Lung (tissue), 12 donors: ENCODE measurements around the gene PLXNB3. TPM values are rescaled to one million over a fixed set of nuclear protein-coding genes. Genes with fewer than 3 reads are reported as not detected.

Experiments used
- ATAC-seq: fragments of 200-7000 bp; cut with Tn5 transposase; one replicate; pipeline ENCODE4 v1.9.1; 2020; ENCODE audit warnings: moderate number of reproducible peaks; ENCODE audit not compliant: insufficient read depth, low FRiP score
- DNase-seq, 3 donors: peaks; one replicate each; pipeline ENCODE4 v3.0.0-alpha.2; 2013 to 2017
- H3K27ac ChIP-seq, 2 donors: one replicate each; pipeline ENCODE4 v1.5.1; 2013; ENCODE audit warnings: mild to moderate bottlenecking in 2 of 2, moderate library complexity in 2 of 2, control low read depth in 1 of 2, inconsistent platforms in 1 of 2, low read depth in 1 of 2, low read length in 1 of 2
- H3K27me3 ChIP-seq, 3 donors: one replicate each; pipeline ENCODE4 v1.5.1; 2013; ENCODE audit warnings: low read length in 2 of 3; ENCODE audit not compliant: control insufficient read depth in 3 of 3, insufficient read depth in 3 of 3
- H3K36me3 ChIP-seq, 4 donors: one replicate each; pipeline ENCODE4 v1.5.1; 2013; ENCODE audit warnings: low read length in 4 of 4, mild to moderate bottlenecking in 1 of 4, moderate library complexity in 1 of 4; ENCODE audit not compliant: control insufficient read depth in 4 of 4, insufficient read depth in 4 of 4
- H3K4me1 ChIP-seq, 5 donors: one replicate each; pipeline ENCODE4 v1.5.1; 2013; ENCODE audit warnings: low read length in 5 of 5, mild to moderate bottlenecking in 2 of 5, moderate library complexity in 1 of 5; ENCODE audit not compliant: control insufficient read depth in 5 of 5, insufficient read depth in 5 of 5
- H3K4me3 ChIP-seq: one replicate; pipeline ENCODE4 v1.5.1; 2013; ENCODE audit warnings: mild to moderate bottlenecking, control low read depth, moderate library complexity
- H3K9ac ChIP-seq, 2 donors: one replicate each; pipeline ENCODE4 v1.5.1; 2013; ENCODE audit warnings: low read length in 2 of 2, control low read depth in 1 of 2; ENCODE audit not compliant: insufficient read depth in 1 of 2
- H3K9me3 ChIP-seq, 4 donors: one replicate each; pipeline ENCODE4 v1.5.1; 2013; ENCODE audit warnings: low read length in 3 of 4, mild to moderate bottlenecking in 1 of 4, moderate library complexity in 1 of 4; ENCODE audit not compliant: control insufficient read depth in 4 of 4, insufficient read depth in 3 of 4
- WGBS, 2 donors: extraction: QIAGEN DNeasy Blood & Tissue Kit; methylation state at CpG; one replicate each; pipeline ENCODE4 v1.1.7; 2013; 5-methylcytosine and 5-hydroxymethylcytosine counted together
- polyA plus RNA-seq, 2 donors: library from polyadenylated mRNA; stranded (reverse); fragments of 200-250 nt; gene quantifications; one replicate each; pipeline ENCODE4 v1.2.1, GENCODE V29; 2013
- total RNA-seq, 2 donors: library from RNA; depleted of rRNA in 1 of 2; stranded (reverse); fragments of >200 nt in 1 of 2; gene quantifications; one replicate each; pipeline ENCODE4 v1.2.1, GENCODE V29; 2014 to 2021
- TF ChIP-seq, protein P1 (sequence below): IDR thresholded peaks from 2 replicates; pipeline ENCODE4 v1.5.1; 2012; ENCODE audit warnings: mild to moderate bottlenecking; ENCODE audit errors: control extremely low read depth, extremely low read depth
- donor health status: control.
- donor health status: control.
- donor health status: Bipolar disorder and iron deficiency.
- donor health status: healthy.
- donor health status: DM: yes; HTN: yes; CAD: no.

PLXNB3 gene
- total and polyA plus RNA-seq, 4 donors = 1.0 to 2.6 (median 1.5) TPM

DNA sequence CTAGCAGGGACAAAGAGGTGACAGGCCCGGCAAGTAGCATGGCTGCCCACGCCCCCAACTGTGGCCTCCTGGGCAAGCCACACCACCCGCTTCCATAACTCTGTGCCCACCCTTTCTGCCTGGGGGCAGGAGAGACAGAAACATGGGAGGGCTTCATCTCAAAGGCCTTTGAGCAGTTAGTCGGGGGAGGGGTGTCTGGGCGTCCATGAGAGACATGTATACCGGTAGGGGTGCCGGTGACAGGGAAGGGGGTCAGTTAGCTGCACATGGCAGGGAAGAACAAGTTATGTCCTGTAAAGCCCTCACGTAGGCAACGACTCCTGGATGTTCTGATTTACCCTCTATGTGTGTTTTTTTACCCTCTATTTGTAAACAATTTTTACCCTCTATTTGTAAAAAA is 57.0 kb downstream of the PLXNB3 start:
- no peak for ATAC-seq
- no peak overlapping the region for H3K4me3 ChIP-seq
- no peak overlapping the region for H3K9ac ChIP-seq
- H3K9me3 ChIP-seq = no peaks in the 10 kb centered on the region
- peaks cover 0 to 4% (median 0%) of the 10 kb centered on the region in 5 donors for H3K4me1 ChIP-seq
- 87 to 96% methylated on average over 7 to 9 of the region's 9 CpGs for WGBS, 2 donors
- TF ChIP-seq, protein P1, sequence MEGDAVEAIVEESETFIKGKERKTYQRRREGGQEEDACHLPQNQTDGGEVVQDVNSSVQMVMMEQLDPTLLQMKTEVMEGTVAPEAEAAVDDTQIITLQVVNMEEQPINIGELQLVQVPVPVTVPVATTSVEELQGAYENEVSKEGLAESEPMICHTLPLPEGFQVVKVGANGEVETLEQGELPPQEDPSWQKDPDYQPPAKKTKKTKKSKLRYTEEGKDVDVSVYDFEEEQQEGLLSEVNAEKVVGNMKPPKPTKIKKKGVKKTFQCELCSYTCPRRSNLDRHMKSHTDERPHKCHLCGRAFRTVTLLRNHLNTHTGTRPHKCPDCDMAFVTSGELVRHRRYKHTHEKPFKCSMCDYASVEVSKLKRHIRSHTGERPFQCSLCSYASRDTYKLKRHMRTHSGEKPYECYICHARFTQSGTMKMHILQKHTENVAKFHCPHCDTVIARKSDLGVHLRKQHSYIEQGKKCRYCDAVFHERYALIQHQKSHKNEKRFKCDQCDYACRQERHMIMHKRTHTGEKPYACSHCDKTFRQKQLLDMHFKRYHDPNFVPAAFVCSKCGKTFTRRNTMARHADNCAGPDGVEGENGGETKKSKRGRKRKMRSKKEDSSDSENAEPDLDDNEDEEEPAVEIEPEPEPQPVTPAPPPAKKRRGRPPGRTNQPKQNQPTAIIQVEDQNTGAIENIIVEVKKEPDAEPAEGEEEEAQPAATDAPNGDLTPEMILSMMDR = no peak
- no peak overlapping the region for H3K27ac ChIP-seq
- DNase-seq = no peak
- no peaks in the 10 kb centered on the region for H3K36me3 ChIP-seq
- H3K27me3 ChIP-seq = peaks cover 0 to 4% (median 0%) of the 10 kb centered on the region in 3 donors

DNA sequence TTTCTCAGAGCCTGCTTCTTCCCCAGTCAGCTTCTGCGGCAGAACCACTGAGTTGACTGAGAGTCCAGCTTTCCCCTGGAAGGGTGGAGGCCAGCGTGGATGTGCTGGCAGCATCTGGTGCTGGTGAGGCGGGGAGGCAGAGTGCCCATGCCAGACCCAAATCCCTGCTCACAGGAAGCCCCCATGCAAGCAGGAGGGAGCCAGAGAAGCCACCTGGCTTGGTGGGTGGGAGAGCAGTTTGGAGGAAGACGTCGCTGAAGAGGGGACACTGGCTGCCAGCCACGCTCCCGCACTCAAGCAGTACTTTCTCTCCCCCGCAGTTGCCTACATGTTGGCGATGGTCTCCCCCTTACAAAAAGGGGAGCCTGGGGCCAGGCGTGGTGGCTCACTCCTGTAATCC is 60.3 kb downstream of the PLXNB3 start:
- DNase-seq (no peak), ATAC-seq (no peak)
- 84 to 86% methylated on average over 9 to 10 of the region's 10 CpGs for WGBS, 2 donors
- Histone ChIP-seq H3K4me3 (no peak overlapping the region), H3K9ac (no peak overlapping the region), H3K27me3 (peaks cover 0 to 9% (median 4%) of the 10 kb centered on the region in 3 donors), H3K36me3 (no peaks in the 10 kb centered on the region), H3K27ac (no peak overlapping the region), H3K4me1 (peaks cover 0 to 3% (median 0%) of the 10 kb centered on the region in 5 donors), H3K9me3 (peaks cover 0 to 11% (median 0%) of the 10 kb centered on the region in 4 donors)
- TF ChIP-seq, protein P1 = no peak

DNA sequence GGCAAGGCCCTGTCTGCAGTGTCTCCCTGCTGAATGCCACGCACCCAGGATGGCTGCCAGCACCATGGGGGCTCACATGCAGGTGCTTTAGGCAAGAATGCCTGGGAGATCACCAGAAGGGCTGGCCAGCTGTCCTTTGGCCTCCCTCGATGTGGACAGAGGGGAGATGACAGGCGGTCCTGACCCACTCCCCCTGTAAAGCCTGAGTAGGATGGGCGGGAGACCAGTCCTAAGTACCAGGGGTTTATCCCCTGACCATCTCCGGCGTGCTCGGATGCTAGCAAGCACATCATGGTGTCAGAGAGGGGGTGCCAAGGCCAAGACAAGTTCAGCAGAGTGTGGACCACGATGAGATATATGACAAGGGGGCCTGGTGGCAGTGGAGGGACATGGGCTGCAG is 61.0 kb downstream of the PLXNB3 start:
- Histone ChIP-seq H3K4me1 (peaks cover 0 to 7% (median 0%) of the 10 kb centered on the region in 5 donors), H3K4me3 (no peak overlapping the region), H3K36me3 (no peaks in the 10 kb centered on the region), H3K27ac (no peak overlapping the region), H3K9me3 (peaks cover 0 to 11% (median 0%) of the 10 kb centered on the region in 4 donors), H3K27me3 (peaks cover 0 to 11% (median 9%) of the 10 kb centered on the region in 3 donors), H3K9ac (no peak overlapping the region)
- TF ChIP-seq, protein P1 = no peak
- ATAC-seq (no peak), DNase-seq (no peak)
- 75 to 79% methylated on average over 7 to 8 of the region's 8 CpGs for WGBS, 2 donors

Other genes with a start within 250 kb of the PLXNB3 start
- gene ATP2B3, start 246.6 kb upstream of the PLXNB3 start, total RNA-seq = under 1 TPM; 0.21 to 0.54 TPM
- gene ATP2B3, start 246.6 kb upstream of the PLXNB3 start, polyA plus RNA-seq = not detected
- 10 to 100 TPM; 14.2 to 20.2 TPM for gene CCNQ, start 165.1 kb upstream of the PLXNB3 start, total RNA-seq
- 10 to 100 TPM; 29.6 to 46.4 TPM for gene CCNQ, start 165.1 kb upstream of the PLXNB3 start, polyA plus RNA-seq
- gene DUSP9, start 117.0 kb upstream of the PLXNB3 start, total RNA-seq = under 1 TPM; 0.28 to 0.55 TPM
- under 1 TPM; 0.10 to 0.17 TPM for gene DUSP9, start 117.0 kb upstream of the PLXNB3 start, polyA plus RNA-seq
- under 1 TPM; 0.67 to 0.77 TPM for gene PNCK, start 90.4 kb upstream of the PLXNB3 start, total RNA-seq
- gene PNCK, start 90.4 kb upstream of the PLXNB3 start, polyA plus RNA-seq = under 1 TPM; 0.44 to 0.67 TPM
- 10 to 100 TPM in 1 of 2 donors, 1 to 10 TPM in 1; 9.6 to 21.5 TPM for gene SLC6A8, start 76.3 kb upstream of the PLXNB3 start, total RNA-seq
- 10 to 100 TPM in 1 of 2 donors, 1 to 10 TPM in 1; 5.3 to 10.2 TPM for gene SLC6A8, start 76.3 kb upstream of the PLXNB3 start, polyA plus RNA-seq
- 100 to 1,000 TPM in 1 of 2 donors, 10 to 100 TPM in 1; 76.8 to 233 TPM for gene BCAP31, start 39.9 kb upstream of the PLXNB3 start, total RNA-seq
- 100 to 1,000 TPM; 180 to 283 TPM for gene BCAP31, start 39.9 kb upstream of the PLXNB3 start, polyA plus RNA-seq
- 10 to 100 TPM in 1 of 2 donors, 1 to 10 TPM in 1; 5.7 to 19.7 TPM for gene ABCD1, start 39.4 kb upstream of the PLXNB3 start, total RNA-seq
- 10 to 100 TPM in 1 of 2 donors, 1 to 10 TPM in 1; 7.9 to 12.7 TPM for gene ABCD1, start 39.4 kb upstream of the PLXNB3 start, polyA plus RNA-seq
- under 1 TPM; 0.15 to 0.23 TPM for gene SRPK3, start 16.8 kb downstream of the PLXNB3 start, total RNA-seq
- gene SRPK3, start 16.8 kb downstream of the PLXNB3 start, polyA plus RNA-seq = under 1 TPM; 0.04 to 0.14 TPM
- 10 to 100 TPM; 30.4 to 58.5 TPM for gene IDH3G, start 30.1 kb downstream of the PLXNB3 start, total RNA-seq
- 10 to 100 TPM; 51.0 to 65.5 TPM for gene IDH3G, start 30.1 kb downstream of the PLXNB3 start, polyA plus RNA-seq
- gene SSR4, start 30.4 kb downstream of the PLXNB3 start, total RNA-seq = 100 to 1,000 TPM in 1 of 2 donors, 10 to 100 TPM in 1; 84.2 to 413 TPM
- gene SSR4, start 30.4 kb downstream of the PLXNB3 start, polyA plus RNA-seq = 1,000 to 10,000 TPM in 1 of 2 donors, 100 to 1,000 TPM in 1; 721 to 1,008 TPM
- 1 to 10 TPM; 3.6 to 8.1 TPM for gene PDZD4, start 66.3 kb downstream of the PLXNB3 start, total RNA-seq
- 1 to 10 TPM; 2.3 to 3.9 TPM for gene PDZD4, start 66.3 kb downstream of the PLXNB3 start, polyA plus RNA-seq
- gene L1CAM, start 121.9 kb downstream of the PLXNB3 start, total RNA-seq = under 1 TPM; 0.74 to 0.83 TPM
- gene L1CAM, start 121.9 kb downstream of the PLXNB3 start, polyA plus RNA-seq = under 1 TPM; 0.19 to 0.20 TPM
- gene AVPR2, start 140.4 kb downstream of the PLXNB3 start, total RNA-seq = 1 to 10 TPM in 1 of 2 donors, under 1 TPM in 1; 0.98 to 2.5 TPM
- gene AVPR2, start 140.4 kb downstream of the PLXNB3 start, polyA plus RNA-seq = under 1 TPM; 0.51 to 0.70 TPM
- gene ARHGAP4, start 162.0 kb downstream of the PLXNB3 start, total RNA-seq = 10 to 100 TPM; 34.2 to 85.4 TPM
- 100 to 1,000 TPM in 1 of 2 donors, 10 to 100 TPM in 1; 75.3 to 114 TPM for gene ARHGAP4, start 162.0 kb downstream of the PLXNB3 start, polyA plus RNA-seq
- 10 to 100 TPM; 33.1 to 92.0 TPM for gene NAA10, start 170.8 kb downstream of the PLXNB3 start, total RNA-seq
- 100 to 1,000 TPM; 117 to 146 TPM for gene NAA10, start 170.8 kb downstream of the PLXNB3 start, polyA plus RNA-seq
- gene RENBP, start 180.4 kb downstream of the PLXNB3 start, total RNA-seq = 10 to 100 TPM; 16.6 to 53.5 TPM
- 10 to 100 TPM; 70.4 to 90.8 TPM for gene RENBP, start 180.4 kb downstream of the PLXNB3 start, polyA plus RNA-seq
- gene HCFC1, start 207.6 kb downstream of the PLXNB3 start, total RNA-seq = 10 to 100 TPM; 25.3 to 59.4 TPM
- gene HCFC1, start 207.6 kb downstream of the PLXNB3 start, polyA plus RNA-seq = 10 to 100 TPM; 10.7 to 22.9 TPM
- gene TMEM187, start 208.5 kb downstream of the PLXNB3 start, total RNA-seq = 10 to 100 TPM in 1 of 2 donors, 1 to 10 TPM in 1; 1.8 to 11.4 TPM
- gene TMEM187, start 208.5 kb downstream of the PLXNB3 start, polyA plus RNA-seq = 1 to 10 TPM; 3.1 to 8.6 TPM